K562 (cell line): ENCODE results near the gene SLC35B1. TPM values are rescaled to one million over a fixed set of nuclear protein-coding genes. Genes with fewer than 3 reads are reported as not detected.

ENCODE experiments used
- ATAC-seq: fragments of 200-7000 bp; cut with Tn5 transposase; 3 replicates; pipeline ENCODE4 v1.9.1; 2020; ENCODE audit warnings: moderate library complexity
- BruUV-seq: library from RNA; stranded (reverse); fragments of 400-500 nt; replicated peaks from 2 replicates; lab custom pipeline; 2021; lab: Mats Ljungman, UMichigan
- CTCF ChIA-PET: fragments of 300-600 bp; formaldehyde crosslinking; extraction: SDS; loops from one replicate; lab custom pipeline; 2021; ENCODE audit warnings: low intra/inter-chr PET ratio; lab: Yijun Ruan, JAX
- POLR2A ChIA-PET: fragments of 300-600, 350-650 bp; sonication (Branson Sonifier 250); formaldehyde crosslinking; extraction: SDS; loops from one replicate; lab custom pipeline; 2021; ENCODE audit warnings: antibody characterized with exemption, inconsistent platforms; lab: Yijun Ruan, JAX
- DNase-seq, 4 experiments: peaks; one replicate each; pipeline versions ENCODE4 v3.0.0 to v3.0.0-alpha.2; 2011 to 2018; ENCODE audit warnings: low spot score in 3 of 4, mixed read lengths in 3 of 4; ENCODE audit errors: extremely low read depth in 1 of 4
- FAIRE-seq: peaks from 2 replicates; lab custom pipeline; 2011; peaks lifted over from hg19 to GRCh38; lab: Jason Lieb, UNC
- H2AFZ ChIP-seq: 2 replicates; pipeline ENCODE4 v1.6.0; 2011; ENCODE audit warnings: low read depth, low read length, control low read depth, inconsistent platforms
- H3K27ac ChIP-seq: fragments of 200-600 bp; 3 replicates; pipeline ENCODE4 v1.8.0; 2011; ENCODE audit warnings: low read depth, mild to moderate bottlenecking, control low read depth, inconsistent platforms, low read length, moderate library complexity, mixed read lengths; ENCODE audit errors: extremely low read depth
- H3K27me3 ChIP-seq, 2 experiments: fragments of 300-600 bp in 1 of 2; 2 replicates in 1 of 2; 3 replicates in 1 of 2; pipeline versions ENCODE4 v1.6.0 to v1.8.0; 2011; ENCODE audit warnings: inconsistent platforms in 2 of 2, low read length in 2 of 2, mild to moderate bottlenecking in 1 of 2, mixed read lengths in 1 of 2, moderate library complexity in 1 of 2; ENCODE audit not compliant: control insufficient read depth in 2 of 2, insufficient read depth in 2 of 2
- H3K36me3 ChIP-seq: fragments of 300-600 bp; 3 replicates; pipeline ENCODE4 v1.8.0; 2011; ENCODE audit warnings: mild to moderate bottlenecking, low read length, inconsistent platforms; ENCODE audit not compliant: control insufficient read depth, insufficient read depth
- H3K4me1 ChIP-seq, 2 experiments: fragments of 200-600 bp in 1 of 2; replicated peaks in 1 of 2; 2 replicates in 1 of 2; 3 replicates in 1 of 2; pipeline versions ENCODE4 v1.5.1 to v1.8.0; 2011; ENCODE audit warnings: inconsistent platforms in 2 of 2, low read length in 2 of 2, mild to moderate bottlenecking in 1 of 2, mixed read lengths in 1 of 2, moderate library complexity in 1 of 2; ENCODE audit not compliant: control insufficient read depth in 2 of 2, insufficient read depth in 2 of 2
- H3K4me2 ChIP-seq: 2 replicates; pipeline ENCODE4 v1.6.1; 2011; ENCODE audit warnings: low read length, control low read depth, inconsistent platforms, mixed read lengths; ENCODE audit not compliant: insufficient read depth
- H3K4me3 ChIP-seq: fragments of 200-600 bp; sonication (generic), shearing (Covaris generic); 2 replicates; pipeline ENCODE4 v1.5.1; 2016; ENCODE audit warnings: control low read depth, inconsistent platforms
- H3K79me2 ChIP-seq: fragments of 200-600 bp; 3 replicates; pipeline ENCODE4 v1.8.0; 2011; ENCODE audit warnings: low read length, inconsistent platforms; ENCODE audit not compliant: control insufficient read depth, insufficient read depth
- H3K9ac ChIP-seq, 2 experiments: 2 replicates each; pipeline versions ENCODE4 v1.6.0 to v1.6.1; 2011; ENCODE audit warnings: low read depth in 2 of 2, low read length in 2 of 2, control low read depth in 1 of 2, inconsistent platforms in 1 of 2, mild to moderate bottlenecking in 1 of 2, mixed read lengths in 1 of 2; ENCODE audit not compliant: insufficient read depth in 1 of 2
- H3K9me1 ChIP-seq: one replicate; pipeline ENCODE4 v1.6.0; 2011; ENCODE audit warnings: inconsistent platforms, mild to moderate bottlenecking, low read length, moderate library complexity; ENCODE audit not compliant: control insufficient read depth, insufficient read depth
- H3K9me3 ChIP-seq: replicated peaks from 2 replicates; pipeline ENCODE4 v1.5.1; 2011; ENCODE audit warnings: low read depth, low read length, inconsistent platforms; ENCODE audit not compliant: control insufficient read depth, insufficient read depth
- H4K20me1 ChIP-seq: replicated peaks from 2 replicates; pipeline ENCODE4 v1.6.1; 2011; ENCODE audit warnings: low read length, inconsistent platforms, mixed read lengths; ENCODE audit not compliant: control insufficient read depth, insufficient read depth
- CBX8 ChIP-seq: fragments of 200-600 bp; sonication (generic); IDR thresholded peaks from 2 replicates; pipeline ENCODE4 v1.6.1; 2012; ENCODE audit warnings: borderline replicate concordance, mixed run types, low read depth, mild to moderate bottlenecking, moderate library complexity, mixed read lengths, low read length, control low read depth, inconsistent platforms; ENCODE audit not compliant: poor library complexity, severe bottlenecking; ENCODE audit errors: extremely low read depth
- KAT7 ChIP-seq: sonication (generic); formaldehyde crosslinking; IDR thresholded peaks from 2 replicates; pipeline ENCODE4 v1.8.0; 2022; ENCODE audit warnings: missing genetic modification reagents, mild to moderate bottlenecking, borderline replicate concordance
- L3MBTL2 ChIP-seq: fragments of 450-650 bp; IDR thresholded peaks from 2 replicates; pipeline ENCODE4 v1.6.1; 2016; ENCODE audit warnings: mild to moderate bottlenecking, moderate library complexity
- MAFF ChIP-seq: IDR thresholded peaks from 2 replicates; pipeline ENCODE4 v1.6.1; 2012; ENCODE audit warnings: low read length, improper control_type of control experiment
- MAZ ChIP-seq, 2 experiments: fragments of 450-650 bp in 1 of 2; sonication (generic) in 1 of 2; formaldehyde crosslinking; IDR thresholded peaks in 1 of 2; conservative IDR thresholded peaks in 1 of 2; 2 replicates each; pipeline versions ENCODE4 v1.4.0 to v1.5.0; 2020; ENCODE audit warnings: mild to moderate bottlenecking in 1 of 2, missing genetic modification reagents in 1 of 2
- MECOM ChIP-seq: fragments of 250-450 bp; sonication (Bioruptor Pico); IDR thresholded peaks from 2 replicates; pipeline ENCODE4 v1.8.0; 2022; ENCODE audit warnings: inconsistent platforms
- NCOR1 ChIP-seq: fragments of 450-650 bp; IDR thresholded peaks from 2 replicates; pipeline ENCODE4 v1.6.1; 2016; ENCODE audit warnings: mild to moderate bottlenecking, moderate library complexity
- RAD21 ChIP-seq, 2 experiments: fragments of 250-450 bp in 1 of 2; fragments of 450-650 bp in 1 of 2; sonication (Bioruptor Pico) in 1 of 2; formaldehyde crosslinking in 1 of 2; IDR thresholded peaks in 1 of 2; conservative IDR thresholded peaks in 1 of 2; 2 replicates each; pipeline versions ENCODE4 v1.4.0 to v1.8.0; 2020 to 2022; ENCODE audit warnings: mild to moderate bottlenecking in 2 of 2, moderate library complexity in 1 of 2
- SIRT6 ChIP-seq: IDR thresholded peaks from one replicate; pipeline ENCODE4 v1.6.1; 2012; ENCODE audit warnings: low read depth, mild to moderate bottlenecking, control low read depth, inconsistent platforms, low read length, moderate library complexity
- SMARCA5 ChIP-seq: fragments of 450-650 bp; IDR thresholded peaks from 2 replicates; pipeline ENCODE4 v1.6.1; 2016
- ZC3H4 ChIP-seq: sonication (generic); formaldehyde crosslinking; IDR thresholded peaks from 2 replicates; pipeline ENCODE4 v1.9.0; 2021; ENCODE audit warnings: missing genetic modification reagents, borderline replicate concordance
- ZNF133 ChIP-seq: fragments of 250-450 bp; sonication (Bioruptor Pico); IDR thresholded peaks from 2 replicates; pipeline ENCODE4 v1.4.0; 2020; ENCODE audit warnings: mild to moderate bottlenecking
- ZNF586 ChIP-seq: fragments of 450-650 bp; formaldehyde crosslinking; conservative IDR thresholded peaks from 2 replicates; pipeline ENCODE4 v1.4.0; 2020; ENCODE audit warnings: mild to moderate bottlenecking, moderate library complexity
- in situ Hi-C: fragments of 300-500 bp; cut with MboI; formaldehyde crosslinking; loops from 4 replicates; pipeline ENCODE4 v1.15.0; 2018; ENCODE audit warnings: inconsistent platforms, mixed read lengths
- intact Hi-C: fragments of 100-400 bp; cut with micrococcal nuclease; formaldehyde crosslinking; loops from 2 replicates; pipeline ENCODE4 v1.14.2; 2022
- polyA plus RNA-seq, 8 experiments: library from polyadenylated mRNA; depleted of rRNA in 4 of 8; stranded (reverse) in 5 of 8; unstranded in 3 of 8; fragments of >200 nt; fragmentation: Nextera tagmentation in 2 of 8; fragmentation: Illumina TruSeq in 1 of 8; extraction: Ambion mirVana in 2 of 8; extraction: Trizol in 1 of 8; gene quantifications; 2 replicates each; pipeline versions ENCODE4 v1.2.1 to v1.2.3, GENCODE V29; 2011 to 2014; ENCODE audit warnings: inconsistent platforms in 1 of 8, missing spikeins in 1 of 8
- total RNA-seq, 7 experiments: library from RNA; depleted of rRNA in 6 of 7; stranded (reverse); fragments of >200 nt in 6 of 7; fragmentation: Illumina TruSeq in 2 of 7; extraction: Trizol in 2 of 7; gene quantifications; 2 replicates each; pipeline versions ENCODE4 v1.2.1 to v1.2.3, GENCODE V29; 2011 to 2021; ENCODE audit warnings: low replicate concordance in 1 of 7
- TF ChIP-seq, protein P1 (sequence below): IDR thresholded peaks from 2 replicates; pipeline ENCODE4 v1.6.1; 2011; ENCODE audit not compliant: insufficient read length; ENCODE audit errors: extremely low read depth
- TF ChIP-seq, protein P2 (sequence below): sonication (generic); formaldehyde crosslinking; IDR thresholded peaks from 2 replicates; pipeline ENCODE4 v1.8.0; 2022; ENCODE audit warnings: mild to moderate bottlenecking, missing genetic modification reagents
- TF ChIP-seq, protein P3 (sequence below), 2 experiments: IDR thresholded peaks; 2 replicates each; pipeline ENCODE4 v1.6.1; 2012; ENCODE audit warnings: improper control_type of control experiment in 2 of 2, low read depth in 2 of 2, low read length in 2 of 2, borderline replicate concordance in 1 of 2

SLC35B1 gene
- total and polyA plus RNA-seq, 9 of the 15 experiments (the other 6 are each of a cell fraction or from before 2014, with no cell fraction given): 51.4 to 87.9 (median 66.3) TPM

DNA sequence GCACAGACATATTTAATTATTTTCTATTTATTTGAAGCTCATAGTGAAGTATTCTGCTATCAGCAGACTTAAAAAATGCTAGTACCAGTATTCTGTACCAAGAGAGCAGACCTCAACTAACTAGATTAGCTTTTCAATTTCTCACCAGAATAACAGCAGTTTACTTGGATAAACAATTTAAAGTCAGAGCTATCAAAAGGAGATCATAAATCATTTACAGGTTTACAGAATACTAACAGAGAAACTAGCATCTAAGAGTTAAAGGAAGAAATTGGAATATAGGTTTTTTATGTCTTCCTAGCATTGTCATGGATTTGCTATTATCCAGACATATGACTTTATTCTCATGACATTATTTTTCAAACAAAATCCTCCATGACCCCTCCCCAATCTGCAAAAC is 33.3 kb downstream of the SLC35B1 start:
- DNase-seq (no peak), ATAC-seq (no peak), FAIRE-seq (no peak)
- H3K4me3 ChIP-seq: no peak overlapping the region
- H4K20me1 ChIP-seq: peaks cover 6% of the 10 kb centered on the region; the same call in 1 of the 2 replicates
- H3K79me2 ChIP-seq: peaks cover 75% of the 10 kb centered on the region
- no peak overlapping the region for H3K27ac ChIP-seq
- H3K9me1 ChIP-seq: no peaks in the 10 kb centered on the region
- no peak overlapping the region for H3K4me2 ChIP-seq
- in situ Hi-C loops: no loop called here
- intact Hi-C loops: no loop called here
- no peaks in the 10 kb centered on the region for H3K9me3 ChIP-seq
- H3K4me1 ChIP-seq: peaks cover 7 to 15% of the 10 kb centered on the region in 2 experiments; a peak in 4 of 5 replicates
- no TSS peak for BruUV-seq
- no peak overlapping the region for H2AFZ ChIP-seq
- no peaks in the 10 kb centered on the region for H3K27me3 ChIP-seq
- peaks cover 24% of the 10 kb centered on the region for H3K36me3 ChIP-seq
- POLR2A ChIA-PET: interaction anchor here (1.4 kb wide), 1 partner anchor 28 kb away, joined by 5 read pairs; no protein-coding TSS in a partner anchor
- CTCF ChIA-PET: no interaction called here
- H3K9ac ChIP-seq: no peak overlapping the region
- TF ChIP-seq, protein P1, sequence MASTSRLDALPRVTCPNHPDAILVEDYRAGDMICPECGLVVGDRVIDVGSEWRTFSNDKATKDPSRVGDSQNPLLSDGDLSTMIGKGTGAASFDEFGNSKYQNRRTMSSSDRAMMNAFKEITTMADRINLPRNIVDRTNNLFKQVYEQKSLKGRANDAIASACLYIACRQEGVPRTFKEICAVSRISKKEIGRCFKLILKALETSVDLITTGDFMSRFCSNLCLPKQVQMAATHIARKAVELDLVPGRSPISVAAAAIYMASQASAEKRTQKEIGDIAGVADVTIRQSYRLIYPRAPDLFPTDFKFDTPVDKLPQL: no peak
- TF ChIP-seq KAT7: no peak
- TF ChIP-seq ZC3H4 (CRISPR knock-in tag): no peak
- TF ChIP-seq RAD21 (CRISPR knock-in tag; conservative IDR thresholded peaks at IDR 0.05 in 1 of 2, IDR thresholded peaks at IDR 0.05 in 1 of 2): no peak
- TF ChIP-seq SMARCA5: no peak
- TF ChIP-seq ZNF133: no peak
- TF ChIP-seq NCOR1: no peak
- TF ChIP-seq, protein P2, sequence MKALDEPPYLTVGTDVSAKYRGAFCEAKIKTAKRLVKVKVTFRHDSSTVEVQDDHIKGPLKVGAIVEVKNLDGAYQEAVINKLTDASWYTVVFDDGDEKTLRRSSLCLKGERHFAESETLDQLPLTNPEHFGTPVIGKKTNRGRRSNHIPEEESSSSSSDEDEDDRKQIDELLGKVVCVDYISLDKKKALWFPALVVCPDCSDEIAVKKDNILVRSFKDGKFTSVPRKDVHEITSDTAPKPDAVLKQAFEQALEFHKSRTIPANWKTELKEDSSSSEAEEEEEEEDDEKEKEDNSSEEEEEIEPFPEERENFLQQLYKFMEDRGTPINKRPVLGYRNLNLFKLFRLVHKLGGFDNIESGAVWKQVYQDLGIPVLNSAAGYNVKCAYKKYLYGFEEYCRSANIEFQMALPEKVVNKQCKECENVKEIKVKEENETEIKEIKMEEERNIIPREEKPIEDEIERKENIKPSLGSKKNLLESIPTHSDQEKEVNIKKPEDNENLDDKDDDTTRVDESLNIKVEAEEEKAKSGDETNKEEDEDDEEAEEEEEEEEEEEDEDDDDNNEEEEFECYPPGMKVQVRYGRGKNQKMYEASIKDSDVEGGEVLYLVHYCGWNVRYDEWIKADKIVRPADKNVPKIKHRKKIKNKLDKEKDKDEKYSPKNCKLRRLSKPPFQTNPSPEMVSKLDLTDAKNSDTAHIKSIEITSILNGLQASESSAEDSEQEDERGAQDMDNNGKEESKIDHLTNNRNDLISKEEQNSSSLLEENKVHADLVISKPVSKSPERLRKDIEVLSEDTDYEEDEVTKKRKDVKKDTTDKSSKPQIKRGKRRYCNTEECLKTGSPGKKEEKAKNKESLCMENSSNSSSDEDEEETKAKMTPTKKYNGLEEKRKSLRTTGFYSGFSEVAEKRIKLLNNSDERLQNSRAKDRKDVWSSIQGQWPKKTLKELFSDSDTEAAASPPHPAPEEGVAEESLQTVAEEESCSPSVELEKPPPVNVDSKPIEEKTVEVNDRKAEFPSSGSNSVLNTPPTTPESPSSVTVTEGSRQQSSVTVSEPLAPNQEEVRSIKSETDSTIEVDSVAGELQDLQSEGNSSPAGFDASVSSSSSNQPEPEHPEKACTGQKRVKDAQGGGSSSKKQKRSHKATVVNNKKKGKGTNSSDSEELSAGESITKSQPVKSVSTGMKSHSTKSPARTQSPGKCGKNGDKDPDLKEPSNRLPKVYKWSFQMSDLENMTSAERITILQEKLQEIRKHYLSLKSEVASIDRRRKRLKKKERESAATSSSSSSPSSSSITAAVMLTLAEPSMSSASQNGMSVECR (CRISPR knock-in tag): no peak
- no peak for TF ChIP-seq L3MBTL2
- no peak for TF ChIP-seq MECOM (CRISPR knock-in tag)
- TF ChIP-seq ZNF586: no peak
- TF ChIP-seq CBX8: no peak
- TF ChIP-seq MAFF: no peak
- no peak for TF ChIP-seq SIRT6
- TF ChIP-seq, protein P3, sequence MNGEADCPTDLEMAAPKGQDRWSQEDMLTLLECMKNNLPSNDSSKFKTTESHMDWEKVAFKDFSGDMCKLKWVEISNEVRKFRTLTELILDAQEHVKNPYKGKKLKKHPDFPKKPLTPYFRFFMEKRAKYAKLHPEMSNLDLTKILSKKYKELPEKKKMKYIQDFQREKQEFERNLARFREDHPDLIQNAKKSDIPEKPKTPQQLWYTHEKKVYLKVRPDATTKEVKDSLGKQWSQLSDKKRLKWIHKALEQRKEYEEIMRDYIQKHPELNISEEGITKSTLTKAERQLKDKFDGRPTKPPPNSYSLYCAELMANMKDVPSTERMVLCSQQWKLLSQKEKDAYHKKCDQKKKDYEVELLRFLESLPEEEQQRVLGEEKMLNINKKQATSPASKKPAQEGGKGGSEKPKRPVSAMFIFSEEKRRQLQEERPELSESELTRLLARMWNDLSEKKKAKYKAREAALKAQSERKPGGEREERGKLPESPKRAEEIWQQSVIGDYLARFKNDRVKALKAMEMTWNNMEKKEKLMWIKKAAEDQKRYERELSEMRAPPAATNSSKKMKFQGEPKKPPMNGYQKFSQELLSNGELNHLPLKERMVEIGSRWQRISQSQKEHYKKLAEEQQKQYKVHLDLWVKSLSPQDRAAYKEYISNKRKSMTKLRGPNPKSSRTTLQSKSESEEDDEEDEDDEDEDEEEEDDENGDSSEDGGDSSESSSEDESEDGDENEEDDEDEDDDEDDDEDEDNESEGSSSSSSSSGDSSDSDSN (IDR thresholded peaks at IDR 0.05; ENCODE audit: borderline replicate concordance in 1 of 2, low read depth in 2 of 2, low read length in 2 of 2): no peak
- TF ChIP-seq MAZ (CRISPR knock-in tag; conservative IDR thresholded peaks at IDR 0.05 in 1 of 2, IDR thresholded peaks at IDR 0.05 in 1 of 2): no peak
